Kidney (tissue), 22 donors: ENCODE data around the gene ZNF454. TPM values are rescaled to one million over a fixed set of nuclear protein-coding genes. Genes with fewer than 3 reads are reported as not detected.

ENCODE experiments used
- DNase-seq, 5 donors: peaks; one replicate each; pipeline ENCODE4 v3.0.0-alpha.2; 2013 to 2020
- FAIRE-seq: peaks from 2 replicates; lab custom pipeline; 2012; peaks lifted over from hg19 to GRCh38; lab: Jason Lieb, UNC
- H3K27ac ChIP-seq, 2 donors: one replicate each; pipeline ENCODE4 v1.7.0; 2013; ENCODE audit warnings: low read depth in 2 of 2, low read length in 2 of 2, inconsistent platforms in 1 of 2
- H3K27me3 ChIP-seq: one replicate; pipeline ENCODE4 v1.7.1; 2013; ENCODE audit warnings: low read length, inconsistent platforms; ENCODE audit not compliant: control insufficient read depth, insufficient read depth
- H3K36me3 ChIP-seq, 3 donors: one replicate each; pipeline versions ENCODE4 v1.7.0 to v1.7.1; 2013; ENCODE audit warnings: low read length in 3 of 3, control low read depth in 1 of 3, inconsistent platforms in 1 of 3; ENCODE audit not compliant: insufficient read depth in 3 of 3, control insufficient read depth in 2 of 3
- H3K4me1 ChIP-seq, 3 donors: one replicate each; pipeline versions ENCODE4 v1.7.0 to v1.7.1; 2013; ENCODE audit warnings: low read length in 3 of 3, inconsistent platforms in 1 of 3, low read depth in 1 of 3; ENCODE audit not compliant: control insufficient read depth in 2 of 3, insufficient read depth in 2 of 3
- H3K4me3 ChIP-seq, 3 donors: one replicate each; pipeline versions ENCODE4 v1.7.0 to v1.8.1; 2013; ENCODE audit warnings: low read length in 3 of 3, control low read depth in 1 of 3, inconsistent platforms in 1 of 3
- H3K9ac ChIP-seq, 3 donors: one replicate each; pipeline versions ENCODE4 v1.7.0 to v1.7.1; 2013; ENCODE audit warnings: low read length in 3 of 3, control low read depth in 1 of 3, inconsistent platforms in 1 of 3
- H3K9me3 ChIP-seq, 3 donors: one replicate each; pipeline versions ENCODE4 v1.7.0 to v1.7.1; 2013; ENCODE audit warnings: low read length in 3 of 3, control low read depth in 1 of 3, inconsistent platforms in 1 of 3; ENCODE audit not compliant: control insufficient read depth in 2 of 3, insufficient read depth in 1 of 3
- intact Hi-C: fragments of 100-400 bp; cut with DNase I; formaldehyde crosslinking; loops from one replicate; pipeline ENCODE4 v1.11.1; 2022
- long read RNA-seq, 10 donors: library from polyadenylated mRNA in 1 of 10; unstranded in 1 of 10; transcript quantifications; one replicate each; pipeline ENCODE4 v2.0.0 and lab custom pipeline, GENCODE V29; 2021 to 2026
- polyA plus RNA-seq: library from polyadenylated mRNA; stranded (reverse); fragments of 350-450 nt; fragmentation: Illumina TruSeq; extraction: RNeasy Lipid Tissue Mini Kit (QIAGEN cat#74804); gene quantifications from one replicate; pipeline ENCODE4 v1.2.3, GENCODE V29; 2014; ENCODE audit warnings: low read depth, low replicate concordance; ENCODE audit not compliant: insufficient read depth
- total RNA-seq: library from RNA; stranded (reverse); fragmentation: NEBNext Ultra II Directional; extraction: Animal tissue kit (Norgen Biotek cat#: 25700); gene quantifications from one replicate; pipeline ENCODE4 v1.2.1, GENCODE V29; 2021
- TF ChIP-seq, protein P1 (sequence below): IDR thresholded peaks from 3 replicates; pipeline ENCODE4 v1.5.1; 2012; ENCODE audit warnings: mild to moderate bottlenecking, moderate library complexity, borderline replicate concordance; ENCODE audit not compliant: insufficient read depth; ENCODE audit errors: extremely low read depth
- donor health status: control.
- donor health status: control.
- donor health status: control.
- donor health status: control.
- donor health status: control.
- donor health status: DM: yes; HTN: yes; CAD: no.
- donor health status: Normal renal cell carcinoma (clear cell type).

Gene ZNF454
- 4.2 TPM for total RNA-seq
- polyA plus RNA-seq: 0.77 TPM
- long read RNA-seq, donor 1: 0 reads
- long read RNA-seq, donor 2, partial matches to known transcripts: 0 of 1 reads
- long read RNA-seq, donor 2, other reads (novel, unspliced or antisense): 0 of 1 reads
- long read RNA-seq, donor 3, partial matches to known transcripts: 0 of 3 reads
- long read RNA-seq, donor 3, other reads (novel, unspliced or antisense): 0 of 3 reads
- long read RNA-seq, donor 4, partial matches to known transcripts: 0 of 1 reads
- long read RNA-seq, donor 4, other reads (novel, unspliced or antisense): 0 of 1 reads
- long read RNA-seq, donor 5: 0 reads
- long read RNA-seq, donor 6, partial matches to known transcripts: 0 of 1 reads
- long read RNA-seq, donor 6, other reads (novel, unspliced or antisense): 0 of 1 reads
- long read RNA-seq, donor 7, partial matches to known transcripts: 0 of 2 reads
- long read RNA-seq, donor 7, other reads (novel, unspliced or antisense): 2 of 2 reads
- long read RNA-seq, donor 8, partial matches to known transcripts: 0 of 1 reads
- long read RNA-seq, donor 8, other reads (novel, unspliced or antisense): 0 of 1 reads
- long read RNA-seq, donor 9: 0 reads
- long read RNA-seq, donor 10, partial matches to known transcripts: 0 of 1 reads
- long read RNA-seq, donor 10, other reads (novel, unspliced or antisense): 0 of 1 reads

DNA sequence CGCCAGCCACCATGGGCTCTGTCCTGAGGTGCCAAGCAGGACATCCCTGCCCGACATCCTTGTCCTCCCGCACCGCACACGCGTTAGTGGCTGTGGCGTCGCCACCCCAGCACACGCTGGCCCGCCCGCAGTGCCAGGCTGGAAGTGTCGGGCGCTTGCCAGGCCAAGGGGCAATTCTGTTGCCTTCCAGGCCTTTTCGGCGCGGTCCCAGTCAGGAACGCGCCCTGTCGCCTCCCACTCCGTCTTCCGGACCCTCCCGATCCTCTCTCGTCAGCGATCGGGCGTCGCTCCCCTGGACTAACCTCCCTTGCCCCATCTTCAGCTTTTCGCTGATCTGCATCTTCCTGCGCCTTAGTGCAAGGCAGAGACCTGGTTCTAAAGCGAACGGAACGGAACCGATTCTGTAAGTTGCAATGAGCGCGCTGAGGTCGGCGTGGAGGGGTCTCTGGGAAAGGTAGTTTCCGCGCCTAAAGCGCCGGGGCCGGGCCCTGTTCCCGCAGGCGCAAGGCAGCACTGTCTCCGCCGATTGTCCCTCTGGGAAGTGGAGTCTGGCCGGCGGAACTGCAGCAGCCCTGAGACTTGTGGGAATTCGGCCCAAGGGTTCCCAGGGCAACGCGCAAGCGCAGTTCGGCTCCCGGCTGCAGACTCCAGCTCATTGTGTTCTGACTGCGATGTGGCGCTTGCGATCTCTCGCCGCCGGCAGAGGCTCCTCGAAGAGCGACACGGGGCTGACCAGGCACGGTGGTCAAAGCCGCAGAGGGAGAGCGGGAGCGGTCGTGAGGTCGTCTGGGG is at the start of gene ZNF454:
Gene ZNF454, plus strand, starts transcription at position 630 of the 792 bp plus-strand sequence. CDS start 1,594 bp downstream, outside the sequence.
- Histone ChIP-seq H3K4me3 (peak within 1 kb of the TSS; percentile 84 to 93 (median 86)), H3K9ac (peak within 1 kb of the TSS; percentile 33 to 87 (median 77)), H3K4me1 (peaks cover 0 to 3% (median 2%) of the 10 kb centered on the region in 3 donors), H3K27me3 (no peaks in the 10 kb centered on the region), H3K27ac (peak within 1 kb of the TSS; percentile 39 to 65), H3K9me3 (peaks cover 7 to 70% (median 24%) of the 10 kb centered on the region in 3 donors), H3K36me3 (no peaks in the 10 kb centered on the region)
- FAIRE-seq (no peak), DNase-seq (peak; percentile 97 to 99 (median 98))
- intact Hi-C loops: no loop called here
- TF ChIP-seq, protein P1, sequence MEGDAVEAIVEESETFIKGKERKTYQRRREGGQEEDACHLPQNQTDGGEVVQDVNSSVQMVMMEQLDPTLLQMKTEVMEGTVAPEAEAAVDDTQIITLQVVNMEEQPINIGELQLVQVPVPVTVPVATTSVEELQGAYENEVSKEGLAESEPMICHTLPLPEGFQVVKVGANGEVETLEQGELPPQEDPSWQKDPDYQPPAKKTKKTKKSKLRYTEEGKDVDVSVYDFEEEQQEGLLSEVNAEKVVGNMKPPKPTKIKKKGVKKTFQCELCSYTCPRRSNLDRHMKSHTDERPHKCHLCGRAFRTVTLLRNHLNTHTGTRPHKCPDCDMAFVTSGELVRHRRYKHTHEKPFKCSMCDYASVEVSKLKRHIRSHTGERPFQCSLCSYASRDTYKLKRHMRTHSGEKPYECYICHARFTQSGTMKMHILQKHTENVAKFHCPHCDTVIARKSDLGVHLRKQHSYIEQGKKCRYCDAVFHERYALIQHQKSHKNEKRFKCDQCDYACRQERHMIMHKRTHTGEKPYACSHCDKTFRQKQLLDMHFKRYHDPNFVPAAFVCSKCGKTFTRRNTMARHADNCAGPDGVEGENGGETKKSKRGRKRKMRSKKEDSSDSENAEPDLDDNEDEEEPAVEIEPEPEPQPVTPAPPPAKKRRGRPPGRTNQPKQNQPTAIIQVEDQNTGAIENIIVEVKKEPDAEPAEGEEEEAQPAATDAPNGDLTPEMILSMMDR: no peak

- H3K9ac ChIP-seq: peak within 1 kb of the TSS; percentile 15 to 88 (median 77)
- intact Hi-C loops: no loop called here
Observed at GRCh38 chr5:178895615-178896571, 45.1 kb upstream of the ZNF454 start, which contains the start of gene ZFP2. ZFP2 (plus strand) TSS chr5:178895913; CDS start chr5:178931314, 35,401 bp downstream.

More at GRCh38 chr5:178895615-178896571, 45.1 kb upstream of the ZNF454 start, which contains the start of gene ZFP2:
- peaks cover 0 to 3% (median 0%) of the 10 kb centered on the region in 3 donors for H3K9me3 ChIP-seq
- TF ChIP-seq, protein P1: no peak
- H3K4me3 ChIP-seq: peak within 1 kb of the TSS; percentile 47 to 81 (median 53)
- H3K36me3 ChIP-seq: no peaks in the 10 kb centered on the region
- peak within 1 kb of the TSS; percentile 63 to 76 for H3K27ac ChIP-seq
- H3K27me3 ChIP-seq: no peaks in the 10 kb centered on the region
- H3K4me1 ChIP-seq: no peaks in the 10 kb centered on the region
- peak; percentile 79 to 87 (median 84) for DNase-seq
- FAIRE-seq: no peak
